Natural killer cell (primary cell): ENCODE measurements around the gene ELAVL3. TPM values are rescaled to one million over a fixed set of nuclear protein-coding genes. Genes with fewer than 3 reads are reported as not detected.

Experiments used
- ATAC-seq, 3 donors: fragments of 150-1000 bp in 2 of 3; fragments of 200-7000 bp in 1 of 3; cut with Tn5 transposase; 1 replicate in 1 of 3; 2 replicates in 2 of 3; pipeline ENCODE4 v1.10.0; 2021; ENCODE audit warnings: mild to moderate bottlenecking in 2 of 3, moderate library complexity in 2 of 3
- DNase-seq, 2 donors: peaks; one replicate each; pipeline versions ENCODE4 v3.0.0 to v3.0.0-alpha.2; 2013 to 2021; ENCODE audit warnings: mixed read lengths in 1 of 2
- H3K27ac ChIP-seq: one replicate; pipeline ENCODE4 v1.5.1; 2013; ENCODE audit warnings: mild to moderate bottlenecking, low read length
- H3K27me3 ChIP-seq: one replicate; pipeline ENCODE4 v1.6.1; 2013; ENCODE audit warnings: low read length; ENCODE audit not compliant: control insufficient read depth, insufficient read depth
- H3K36me3 ChIP-seq: one replicate; pipeline ENCODE4 v1.6.1; 2013; ENCODE audit warnings: low read length; ENCODE audit not compliant: control insufficient read depth, insufficient read depth
- H3K4me1 ChIP-seq: one replicate; pipeline ENCODE4 v1.6.1; 2013; ENCODE audit warnings: low read length; ENCODE audit not compliant: control insufficient read depth, insufficient read depth
- H3K4me3 ChIP-seq: one replicate; pipeline ENCODE4 v1.5.1; 2013; ENCODE audit warnings: low read length
- H3K9me3 ChIP-seq: one replicate; pipeline ENCODE4 v1.6.1; 2013; ENCODE audit warnings: low read length; ENCODE audit not compliant: control insufficient read depth, insufficient read depth
- H3K27ac Mint-ChIP-seq, 2 donors: one replicate each; pipeline ENCODE4 v1.8.0; 2022; ENCODE audit warnings: mild to moderate bottlenecking in 2 of 2, mixed read lengths in 2 of 2, moderate library complexity in 1 of 2
- H3K27me3 Mint-ChIP-seq, 2 donors: one replicate each; pipeline ENCODE4 v1.8.0; 2022; ENCODE audit warnings: low read depth in 2 of 2, mixed read lengths in 2 of 2
- H3K36me3 Mint-ChIP-seq: one replicate; pipeline ENCODE4 v1.8.0; 2022; ENCODE audit warnings: mixed read lengths
- H3K4me1 Mint-ChIP-seq, 2 donors: one replicate each; pipeline ENCODE4 v1.8.0; 2022; ENCODE audit warnings: mixed read lengths in 2 of 2
- H3K4me3 Mint-ChIP-seq: one replicate; pipeline ENCODE4 v1.8.0; 2022; ENCODE audit warnings: mild to moderate bottlenecking, moderate library complexity, mixed read lengths
- H3K9me3 Mint-ChIP-seq, 2 donors: one replicate each; pipeline ENCODE4 v1.8.0; 2022; ENCODE audit warnings: mixed read lengths in 2 of 2
- CTCF ChIP-seq: fragments of 200-600 bp; IDR thresholded peaks from one replicate; pipeline ENCODE4 v1.8.0; 2022; ENCODE audit warnings: antibody characterized with exemption
- WGBS: methylation state at CpG from one replicate; pipeline ENCODE4 v1.1.7; 2013; ENCODE audit warnings: missing lambda C conversion rate; ENCODE audit not compliant: insufficient coverage; 5-methylcytosine and 5-hydroxymethylcytosine counted together
- intact Hi-C: fragments of 100-400 bp; cut with micrococcal nuclease; formaldehyde crosslinking; loops from one replicate; pipeline ENCODE4 v1.14.2; 2022
- total RNA-seq, 4 donors: library from RNA; stranded (reverse); fragments of 120-200 nt in 1 of 4; gene quantifications; one replicate each; pipeline versions ENCODE4 v1.2.3 to v1.2.4, GENCODE V29; 2013 to 2022

Gene ELAVL3
- total RNA-seq, 3 donors from 2014 or later (not counting 1 experiment from before 2014, with no cell fraction given), result not detected

GRCh38 chr19:11506967-11507366 is 26.1 kb upstream of the ELAVL3 start:
- ATAC-seq, result no peak
- Histone ChIP-seq H3K36me3 (peaks cover 5% of the 10 kb centered on the region), H3K27ac (no peak overlapping the region), H3K4me1 (peaks cover 16% of the 10 kb centered on the region), H3K4me3 (no peak overlapping the region), H3K9me3 (no peaks in the 10 kb centered on the region), H3K27me3 (no peaks in the 10 kb centered on the region)
- WGBS, result 100% methylated on average over 6 of the region's 6 CpGs
- no peak for TF ChIP-seq CTCF
- H3K9me3 Mint-ChIP-seq, result no peaks in the 10 kb centered on the region
- no peak for DNase-seq
- no peaks in the 10 kb centered on the region for H3K36me3 Mint-ChIP-seq
- peak overlapping the region; percentile 65 for H3K4me3 Mint-ChIP-seq
- peaks cover 15 to 19% of the 10 kb centered on the region in 2 donors for H3K4me1 Mint-ChIP-seq
- peak overlapping the region; percentile 58 to 88 for H3K27ac Mint-ChIP-seq
- H3K27me3 Mint-ChIP-seq, result no peaks in the 10 kb centered on the region
- intact Hi-C loops, result loop anchor here (10.0 kb wide), 1 partner anchor 132 kb away; the partner anchor contains the start of gene SWSAP1

- no peak for DNase-seq
- Histone ChIP-seq H3K4me1 (peaks cover 16% of the 10 kb centered on the region), H3K27ac (peak overlapping the region; percentile 4), H3K9me3 (no peaks in the 10 kb centered on the region), H3K36me3 (peaks cover under 1% of the 10 kb centered on the region), H3K27me3 (no peaks in the 10 kb centered on the region), H3K4me3 (peak overlapping the region; percentile 40)
- H3K36me3 Mint-ChIP-seq, result no peaks in the 10 kb centered on the region
- H3K4me3 Mint-ChIP-seq, result peak overlapping the region; percentile 95
- H3K27me3 Mint-ChIP-seq, result no peaks in the 10 kb centered on the region
- TF ChIP-seq CTCF, result no peak
- H3K27ac Mint-ChIP-seq, result peak overlapping the region; percentile 88 to 92
- peaks cover 15 to 18% of the 10 kb centered on the region in 2 donors for H3K4me1 Mint-ChIP-seq
- peak; percentile 7 to 11 (median 10) for ATAC-seq
- intact Hi-C loops, result loop anchor here (10.0 kb wide), 1 partner anchor 131 kb away; the partner anchor contains the start of gene SWSAP1
- H3K9me3 Mint-ChIP-seq, result no peaks in the 10 kb centered on the region
- WGBS, result 27% methylated on average over 20 of the region's 20 CpGs
Observed at GRCh38 chr19:11506101-11506555, 25.3 kb upstream of the ELAVL3 start.

- H3K4me3 Mint-ChIP-seq, result peak within 1 kb of the TSS; percentile 95
- Histone ChIP-seq H3K4me3 (peak within 1 kb of the TSS; percentile 40), H3K4me1 (peaks cover 16% of the 10 kb centered on the region), H3K36me3 (no peaks in the 10 kb centered on the region), H3K9me3 (no peaks in the 10 kb centered on the region), H3K27me3 (no peaks in the 10 kb centered on the region), H3K27ac (peak within 1 kb of the TSS; percentile 78)
- H3K27me3 Mint-ChIP-seq, result no peaks in the 10 kb centered on the region
- H3K36me3 Mint-ChIP-seq, result no peaks in the 10 kb centered on the region
- DNase-seq (peak; percentile 94 to 98), ATAC-seq (peak; percentile 64 to 83 (median 68))
- intact Hi-C loops, result loop anchor here (1.0 to 10.0 kb wide), 3 partner anchors 24 to 159 kb away; partner anchors contain the start of genes CCDC159, ECSIT, SWSAP1 and TMEM205
- TF ChIP-seq CTCF, result no peak
- no peaks in the 10 kb centered on the region for H3K9me3 Mint-ChIP-seq
- H3K4me1 Mint-ChIP-seq, result peaks cover 15 to 16% of the 10 kb centered on the region in 2 donors
- H3K27ac Mint-ChIP-seq, result peak within 1 kb of the TSS; percentile 88 to 92
- WGBS, result under 1% methylated on average over 65 of the region's 65 CpGs
Observed at GRCh38 chr19:11505504-11506100, 24.8 kb upstream of the ELAVL3 start, which contains the start of gene ZNF653. Gene ZNF653, minus strand, starts transcription at chr19:11505839. Its CDS starts 53 bp downstream, at chr19:11505786.
